Lower lobe of right lung (tissue), 2 donors: Measurements from ENCODE around the gene KCNJ14. TPM values are rescaled to one million over a fixed set of nuclear protein-coding genes. Genes with fewer than 3 reads are reported as not detected.

Experiments used
- ATAC-seq, 2 donors: fragments of 200-7000 bp; cut with Tn5 transposase; one replicate each; pipeline ENCODE4 v1.9.1; 2020 to 2022; ENCODE audit warnings: mild to moderate bottlenecking in 2 of 2, moderate library complexity in 2 of 2
- DNase-seq: peaks from one replicate; pipeline ENCODE4 v3.0.0-alpha.2; 2020
- H3K27ac ChIP-seq: fragments of 200-600 bp; one replicate; pipeline ENCODE4 v1.8.0; 2022
- H3K27me3 ChIP-seq: fragments of 200-600 bp; one replicate; pipeline ENCODE4 v1.8.0; 2022; ENCODE audit warnings: low read depth
- H3K36me3 ChIP-seq: fragments of 200-600 bp; one replicate; pipeline ENCODE4 v1.8.0; 2022; ENCODE audit warnings: mild to moderate bottlenecking
- H3K4me1 ChIP-seq: fragments of 200-600 bp; one replicate; pipeline ENCODE4 v1.8.0; 2022
- H3K4me3 ChIP-seq: fragments of 200-600 bp; one replicate; pipeline ENCODE4 v1.8.0; 2022; ENCODE audit warnings: mild to moderate bottlenecking
- H3K9me3 ChIP-seq: fragments of 200-600 bp; one replicate; pipeline ENCODE4 v1.8.0; 2022
- intact Hi-C: fragments of 100-400 bp; cut with DNase I; formaldehyde crosslinking; loops from one replicate; pipeline ENCODE4 v1.11.0; 2022
- total RNA-seq: library from RNA; stranded (reverse); fragmentation: NEBNext Ultra II Directional; extraction: Animal tissue kit (Norgen Biotek cat#: 25700); gene quantifications from one replicate; pipeline ENCODE4 v1.2.1, GENCODE V29; 2021
- TF ChIP-seq, protein P1 (sequence below): fragments of 200-600 bp; IDR thresholded peaks from one replicate; pipeline ENCODE4 v1.8.0; 2022; ENCODE audit warnings: antibody characterized with exemption, mild to moderate bottlenecking
- donor health status: DM: no; HTN: yes; CAD: no; lungs with severe emphysema.

KCNJ14 gene
- total RNA-seq, 1 donor from 2014 or later = 0.71 TPM

DNA sequence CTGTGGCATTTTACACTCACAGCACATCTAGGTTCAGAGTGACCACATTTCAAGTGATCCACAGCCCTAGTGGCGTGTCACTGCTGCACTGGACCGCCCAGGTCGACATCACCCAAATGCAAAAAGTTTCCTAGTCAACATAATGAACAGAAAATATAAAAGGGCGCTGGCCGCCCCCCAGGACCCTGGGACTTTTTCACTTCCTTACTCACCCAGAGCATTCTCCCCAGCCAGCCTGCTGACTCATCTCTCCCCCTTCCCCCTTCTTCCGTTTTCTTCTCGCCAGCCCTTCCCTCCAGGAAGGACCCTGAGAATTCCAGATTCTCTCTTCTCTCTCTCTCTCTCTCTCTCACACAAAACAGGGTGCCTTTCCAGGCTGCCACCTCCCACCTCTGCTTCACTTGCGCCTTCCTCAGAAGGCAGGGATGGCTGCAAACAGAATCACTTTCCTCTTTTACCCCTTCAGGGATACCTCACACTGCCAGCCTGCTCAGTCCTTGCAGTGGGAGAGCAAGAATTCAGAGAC lies 30.6 kb upstream of the KCNJ14 start:
- intact Hi-C loops = no loop called here
- Histone ChIP-seq H3K4me1 (peaks cover 3% of the 10 kb centered on the region), H3K9me3 (no peaks in the 10 kb centered on the region), H3K27ac (no peak overlapping the region), H3K27me3 (no peaks in the 10 kb centered on the region), H3K4me3 (no peak overlapping the region), H3K36me3 (no peaks in the 10 kb centered on the region)
- TF ChIP-seq, protein P1, sequence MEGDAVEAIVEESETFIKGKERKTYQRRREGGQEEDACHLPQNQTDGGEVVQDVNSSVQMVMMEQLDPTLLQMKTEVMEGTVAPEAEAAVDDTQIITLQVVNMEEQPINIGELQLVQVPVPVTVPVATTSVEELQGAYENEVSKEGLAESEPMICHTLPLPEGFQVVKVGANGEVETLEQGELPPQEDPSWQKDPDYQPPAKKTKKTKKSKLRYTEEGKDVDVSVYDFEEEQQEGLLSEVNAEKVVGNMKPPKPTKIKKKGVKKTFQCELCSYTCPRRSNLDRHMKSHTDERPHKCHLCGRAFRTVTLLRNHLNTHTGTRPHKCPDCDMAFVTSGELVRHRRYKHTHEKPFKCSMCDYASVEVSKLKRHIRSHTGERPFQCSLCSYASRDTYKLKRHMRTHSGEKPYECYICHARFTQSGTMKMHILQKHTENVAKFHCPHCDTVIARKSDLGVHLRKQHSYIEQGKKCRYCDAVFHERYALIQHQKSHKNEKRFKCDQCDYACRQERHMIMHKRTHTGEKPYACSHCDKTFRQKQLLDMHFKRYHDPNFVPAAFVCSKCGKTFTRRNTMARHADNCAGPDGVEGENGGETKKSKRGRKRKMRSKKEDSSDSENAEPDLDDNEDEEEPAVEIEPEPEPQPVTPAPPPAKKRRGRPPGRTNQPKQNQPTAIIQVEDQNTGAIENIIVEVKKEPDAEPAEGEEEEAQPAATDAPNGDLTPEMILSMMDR = no peak
- ATAC-seq (peak in 1 of 2 donors; percentile 63), DNase-seq (no peak)

DNA sequence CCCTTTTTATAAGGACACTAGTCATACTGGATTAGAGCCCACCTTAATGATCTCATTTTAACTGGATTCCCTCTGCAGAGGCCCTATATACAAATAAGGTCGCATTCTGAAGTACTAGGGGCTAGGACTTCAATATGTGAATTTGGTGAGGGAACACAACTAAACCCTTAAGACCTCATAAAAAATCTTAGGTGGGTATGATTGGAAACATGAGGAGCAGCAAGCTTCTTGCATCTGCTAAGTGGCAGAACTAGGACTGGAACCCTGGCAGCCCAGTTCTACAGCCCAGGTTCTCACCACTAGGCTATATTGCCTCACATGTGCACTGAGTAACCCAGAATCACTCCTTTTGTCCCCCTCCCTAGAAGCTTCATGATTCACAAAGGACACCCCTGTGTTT lies 26.7 kb upstream of the KCNJ14 start:
- DNase-seq (no peak), ATAC-seq (no peak)
- H3K27me3 ChIP-seq = no peaks in the 10 kb centered on the region
- TF ChIP-seq, protein P1 = no peak
- intact Hi-C loops = no loop called here
- H3K9me3 ChIP-seq = no peaks in the 10 kb centered on the region
- H3K4me1 ChIP-seq = peaks cover 3% of the 10 kb centered on the region
- H3K36me3 ChIP-seq = no peaks in the 10 kb centered on the region
- no peak overlapping the region for H3K27ac ChIP-seq
- H3K4me3 ChIP-seq = no peak overlapping the region

DNA sequence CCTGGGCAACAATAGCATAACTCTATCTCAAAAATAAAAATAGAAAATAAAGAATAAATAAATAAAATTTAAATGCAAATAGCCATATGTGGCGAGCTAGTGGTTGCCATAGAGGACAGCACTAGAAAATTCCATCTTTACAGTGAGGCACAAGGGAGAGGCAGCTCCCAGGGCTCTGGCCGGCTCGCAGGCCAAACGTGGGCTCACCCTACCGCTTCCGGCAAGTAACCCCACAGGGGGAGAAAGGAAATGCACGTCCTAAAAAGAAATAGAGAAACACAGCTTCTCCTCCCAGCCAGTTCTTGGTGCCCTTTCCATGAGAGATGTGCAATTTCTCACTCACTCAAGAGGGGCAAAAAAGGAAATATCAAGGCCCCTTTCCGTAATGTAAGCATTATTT lies 22.0 kb upstream of the KCNJ14 start:
- no peaks in the 10 kb centered on the region for H3K9me3 ChIP-seq
- ATAC-seq (no peak), DNase-seq (no peak)
- TF ChIP-seq, protein P1 = no peak
- no peaks in the 10 kb centered on the region for H3K4me1 ChIP-seq
- H3K27ac ChIP-seq = no peak overlapping the region
- no peak overlapping the region for H3K4me3 ChIP-seq
- intact Hi-C loops = no loop called here
- no peaks in the 10 kb centered on the region for H3K36me3 ChIP-seq
- peaks cover 12% of the 10 kb centered on the region for H3K27me3 ChIP-seq

DNA sequence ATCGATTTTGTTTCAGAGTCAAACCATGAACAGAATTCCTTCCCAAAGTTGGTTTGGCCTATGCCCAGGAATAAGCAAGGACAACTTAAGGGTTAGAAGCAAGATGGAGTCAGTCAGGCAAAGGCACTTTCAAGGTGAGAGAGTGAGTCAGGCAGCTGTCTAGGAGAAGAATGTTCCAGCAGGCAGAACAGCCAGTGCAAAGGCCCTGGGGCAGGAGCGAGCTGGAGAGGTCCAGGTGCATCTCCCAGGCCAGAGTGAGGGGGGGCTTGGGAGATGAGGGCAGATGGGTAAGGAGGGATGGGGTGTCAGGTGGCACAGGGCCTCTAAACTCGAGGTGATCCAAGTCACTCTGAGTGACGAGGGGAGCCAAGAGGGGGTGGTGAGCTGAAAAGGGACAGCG lies 18.8 kb upstream of the KCNJ14 start:
- Histone ChIP-seq H3K9me3 (no peaks in the 10 kb centered on the region), H3K36me3 (no peaks in the 10 kb centered on the region), H3K27me3 (peaks cover 24% of the 10 kb centered on the region), H3K4me1 (no peaks in the 10 kb centered on the region), H3K27ac (no peak overlapping the region), H3K4me3 (no peak overlapping the region)
- TF ChIP-seq, protein P1 = no peak
- DNase-seq (no peak), ATAC-seq (no peak)
- intact Hi-C loops = no loop called here

DNA sequence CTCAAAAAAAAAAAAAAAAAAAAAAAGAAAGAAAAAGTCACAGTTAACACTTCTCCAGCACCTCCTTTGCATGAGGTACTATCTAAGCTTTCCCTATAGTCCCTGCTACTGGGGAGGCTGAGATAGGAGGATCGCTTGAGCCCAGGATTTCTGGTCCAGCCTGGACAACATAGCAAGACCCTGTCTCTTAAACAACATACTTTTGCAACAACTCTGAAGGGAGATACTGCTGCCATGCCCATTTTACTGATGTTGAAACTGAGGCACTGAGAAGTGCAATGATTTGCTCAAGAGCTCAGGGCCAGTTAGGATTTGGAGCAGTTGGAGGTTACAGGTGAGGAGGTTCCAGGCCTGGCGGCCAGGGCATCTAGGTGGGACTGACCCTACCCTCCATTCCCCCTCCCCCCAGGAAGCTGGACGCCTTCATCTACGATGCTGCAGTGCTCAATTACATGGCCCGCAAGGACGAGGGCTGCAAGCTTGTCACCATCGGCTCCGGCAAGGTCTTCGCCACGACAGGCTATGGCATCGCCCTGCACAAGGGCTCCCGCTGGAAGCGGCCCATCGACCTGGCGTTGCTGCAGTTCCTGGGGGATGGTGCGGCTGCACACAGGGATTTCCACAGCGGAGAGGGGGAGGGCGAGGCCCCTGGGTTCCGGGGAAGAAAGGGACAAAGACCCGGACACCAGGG lies 13.9 kb upstream of the KCNJ14 start:
- Histone ChIP-seq H3K36me3 (no peaks in the 10 kb centered on the region), H3K9me3 (no peaks in the 10 kb centered on the region), H3K27me3 (peaks cover 40% of the 10 kb centered on the region), H3K4me3 (no peak overlapping the region), H3K4me1 (peaks cover 24% of the 10 kb centered on the region), H3K27ac (no peak overlapping the region)
- TF ChIP-seq, protein P1 = no peak
- intact Hi-C loops = no loop called here
- DNase-seq = no peak
- no peak for ATAC-seq
